ENCODE results near the gene GPRIN2. TPM values are rescaled to one million over a fixed set of nuclear protein-coding genes. Genes with fewer than 3 reads are reported as not detected.

The GPRIN2 gene
- total RNA-seq, 1 experiment from 2014 or later = 12.8 TPM

DNA sequence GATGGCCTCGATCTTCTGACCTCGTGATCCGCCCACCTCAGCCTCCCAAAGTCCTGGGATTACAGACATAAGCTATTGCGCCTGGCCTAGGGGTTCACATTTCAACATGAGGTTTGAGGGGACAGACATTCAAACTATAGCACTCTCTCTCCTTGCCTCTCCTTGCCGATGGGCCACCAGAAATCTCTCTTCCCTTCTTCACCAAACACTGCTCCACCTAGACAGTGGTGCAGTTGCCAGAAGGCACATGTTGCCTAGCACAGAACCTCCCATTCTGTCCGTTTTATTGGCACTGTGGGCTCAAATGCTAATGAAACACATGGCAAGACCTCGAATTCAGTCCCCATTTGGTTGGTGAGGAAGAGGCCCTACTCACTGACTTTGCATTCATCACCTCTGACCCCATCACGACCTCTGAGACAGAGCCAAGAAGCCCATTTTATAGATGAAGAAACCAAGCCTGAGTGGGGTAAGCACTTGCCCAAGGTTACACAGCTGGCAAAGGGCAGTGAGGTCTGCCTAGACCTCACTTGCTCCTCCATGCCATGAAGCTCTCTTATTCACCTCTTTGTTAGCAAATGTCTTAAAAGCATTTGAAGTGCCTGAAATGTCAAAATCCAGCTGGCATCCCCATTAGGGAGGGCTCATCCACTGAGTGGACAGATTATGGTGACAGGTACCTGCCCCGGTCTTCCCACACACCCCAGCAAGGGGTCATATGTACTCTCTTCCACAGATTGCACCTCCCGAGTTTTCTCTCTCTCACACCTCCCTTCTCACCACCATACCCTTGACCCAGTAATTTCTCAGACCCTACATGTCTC is 34.0 kb downstream of the GPRIN2 start:
- TF ChIP-seq, protein P1, sequence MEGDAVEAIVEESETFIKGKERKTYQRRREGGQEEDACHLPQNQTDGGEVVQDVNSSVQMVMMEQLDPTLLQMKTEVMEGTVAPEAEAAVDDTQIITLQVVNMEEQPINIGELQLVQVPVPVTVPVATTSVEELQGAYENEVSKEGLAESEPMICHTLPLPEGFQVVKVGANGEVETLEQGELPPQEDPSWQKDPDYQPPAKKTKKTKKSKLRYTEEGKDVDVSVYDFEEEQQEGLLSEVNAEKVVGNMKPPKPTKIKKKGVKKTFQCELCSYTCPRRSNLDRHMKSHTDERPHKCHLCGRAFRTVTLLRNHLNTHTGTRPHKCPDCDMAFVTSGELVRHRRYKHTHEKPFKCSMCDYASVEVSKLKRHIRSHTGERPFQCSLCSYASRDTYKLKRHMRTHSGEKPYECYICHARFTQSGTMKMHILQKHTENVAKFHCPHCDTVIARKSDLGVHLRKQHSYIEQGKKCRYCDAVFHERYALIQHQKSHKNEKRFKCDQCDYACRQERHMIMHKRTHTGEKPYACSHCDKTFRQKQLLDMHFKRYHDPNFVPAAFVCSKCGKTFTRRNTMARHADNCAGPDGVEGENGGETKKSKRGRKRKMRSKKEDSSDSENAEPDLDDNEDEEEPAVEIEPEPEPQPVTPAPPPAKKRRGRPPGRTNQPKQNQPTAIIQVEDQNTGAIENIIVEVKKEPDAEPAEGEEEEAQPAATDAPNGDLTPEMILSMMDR (IDR thresholded peaks at IDR 0.05; ENCODE audit: unreplicated experiment) = no peak
- intact Hi-C loops (cut with micrococcal nuclease; ENCODE audit: unreplicated experiment) = no loop called here
- Mint-ChIP-seq H3K36me3 (ENCODE audit: insufficient read depth, unreplicated experiment) (no peaks in the 10 kb centered on the region), H3K27ac (ENCODE audit: unreplicated experiment) (no peak overlapping the region), H3K9me3 (ENCODE audit: low read depth, unreplicated experiment) (no peaks in the 10 kb centered on the region), H3K4me3 (ENCODE audit: low read depth, unreplicated experiment) (no peak overlapping the region), H3K27me3 (ENCODE audit: unreplicated experiment) (no peaks in the 10 kb centered on the region), H3K4me1 (ENCODE audit: low read depth, unreplicated experiment) (no peaks in the 10 kb centered on the region)
- CTCF ChIA-PET = no interaction called here
- no peak for DNase-seq
- BruUV-seq (replicated peaks) = no TSS peak

DNA sequence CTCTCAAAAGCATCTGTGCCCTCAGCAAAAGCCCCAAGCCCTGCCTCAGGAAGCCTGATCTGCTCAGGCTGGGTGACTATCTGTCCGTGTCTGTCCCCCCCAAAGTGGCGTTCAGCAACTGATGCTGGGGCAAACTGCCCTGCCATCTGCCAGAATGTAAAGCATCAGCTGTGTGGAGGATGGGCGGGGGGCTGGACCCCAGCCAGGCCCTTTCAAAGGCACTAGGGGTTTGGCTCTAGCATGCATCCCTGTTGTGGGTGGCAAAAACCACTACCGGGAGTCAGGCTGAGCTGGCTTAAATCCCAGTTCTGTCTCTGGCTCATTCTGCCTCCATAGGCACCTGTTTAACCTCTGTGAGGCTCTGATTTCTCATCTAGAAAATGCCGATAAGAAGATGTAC is 35.5 kb downstream of the GPRIN2 start:
- DNase-seq = peak; percentile 11
- TF ChIP-seq, protein P1 (IDR thresholded peaks at IDR 0.05; ENCODE audit: unreplicated experiment) = no peak
- no peak overlapping the region for H3K27ac Mint-ChIP-seq (ENCODE audit: unreplicated experiment)
- H3K36me3 Mint-ChIP-seq (ENCODE audit: insufficient read depth, unreplicated experiment) = no peaks in the 10 kb centered on the region
- intact Hi-C loops (cut with micrococcal nuclease; ENCODE audit: unreplicated experiment) = no loop called here
- H3K4me3 Mint-ChIP-seq (ENCODE audit: low read depth, unreplicated experiment) = no peak overlapping the region
- peaks cover 8% of the 10 kb centered on the region for H3K4me1 Mint-ChIP-seq (ENCODE audit: low read depth, unreplicated experiment)
- CTCF ChIA-PET = interaction anchor here (0.5 kb wide), 1 partner anchor 198 kb away, joined by 4 read pairs; no protein-coding TSS in a partner anchor
- H3K27me3 Mint-ChIP-seq (ENCODE audit: unreplicated experiment) = no peaks in the 10 kb centered on the region
- no TSS peak for BruUV-seq (replicated peaks)
- no peaks in the 10 kb centered on the region for H3K9me3 Mint-ChIP-seq (ENCODE audit: low read depth, unreplicated experiment)

DNA sequence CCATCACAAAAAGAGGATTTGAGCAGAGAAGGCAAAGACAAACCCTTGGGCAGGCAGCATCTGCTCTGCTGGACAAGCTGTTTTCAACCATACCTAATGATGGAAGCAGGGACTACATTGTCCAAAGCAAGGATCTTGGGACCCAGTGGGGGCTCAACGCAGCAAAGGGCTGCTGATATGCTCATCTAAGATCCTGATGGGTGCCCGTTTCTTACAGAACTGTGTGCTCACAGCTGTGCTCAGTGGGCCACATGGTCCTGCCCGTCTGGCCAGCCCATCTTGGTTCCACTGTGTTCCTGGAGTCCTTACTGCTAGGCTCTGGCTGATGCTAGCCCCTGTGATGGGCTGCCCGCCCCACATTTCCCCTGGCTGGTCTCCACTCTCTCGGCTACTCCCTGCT is 36.1 kb downstream of the GPRIN2 start:
- TF ChIP-seq, protein P1 (IDR thresholded peaks at IDR 0.05; ENCODE audit: unreplicated experiment) = no peak
- H3K9me3 Mint-ChIP-seq (ENCODE audit: low read depth, unreplicated experiment) = no peaks in the 10 kb centered on the region
- DNase-seq = peak; percentile 4
- intact Hi-C loops (cut with micrococcal nuclease; ENCODE audit: unreplicated experiment) = no loop called here
- no peak overlapping the region for H3K4me3 Mint-ChIP-seq (ENCODE audit: low read depth, unreplicated experiment)
- H3K27me3 Mint-ChIP-seq (ENCODE audit: unreplicated experiment) = no peaks in the 10 kb centered on the region
- peaks cover 8% of the 10 kb centered on the region for H3K4me1 Mint-ChIP-seq (ENCODE audit: low read depth, unreplicated experiment)
- H3K36me3 Mint-ChIP-seq (ENCODE audit: insufficient read depth, unreplicated experiment) = no peaks in the 10 kb centered on the region
- BruUV-seq (replicated peaks) = no TSS peak
- CTCF ChIA-PET = no interaction called here
- H3K27ac Mint-ChIP-seq (ENCODE audit: unreplicated experiment) = no peak overlapping the region

DNA sequence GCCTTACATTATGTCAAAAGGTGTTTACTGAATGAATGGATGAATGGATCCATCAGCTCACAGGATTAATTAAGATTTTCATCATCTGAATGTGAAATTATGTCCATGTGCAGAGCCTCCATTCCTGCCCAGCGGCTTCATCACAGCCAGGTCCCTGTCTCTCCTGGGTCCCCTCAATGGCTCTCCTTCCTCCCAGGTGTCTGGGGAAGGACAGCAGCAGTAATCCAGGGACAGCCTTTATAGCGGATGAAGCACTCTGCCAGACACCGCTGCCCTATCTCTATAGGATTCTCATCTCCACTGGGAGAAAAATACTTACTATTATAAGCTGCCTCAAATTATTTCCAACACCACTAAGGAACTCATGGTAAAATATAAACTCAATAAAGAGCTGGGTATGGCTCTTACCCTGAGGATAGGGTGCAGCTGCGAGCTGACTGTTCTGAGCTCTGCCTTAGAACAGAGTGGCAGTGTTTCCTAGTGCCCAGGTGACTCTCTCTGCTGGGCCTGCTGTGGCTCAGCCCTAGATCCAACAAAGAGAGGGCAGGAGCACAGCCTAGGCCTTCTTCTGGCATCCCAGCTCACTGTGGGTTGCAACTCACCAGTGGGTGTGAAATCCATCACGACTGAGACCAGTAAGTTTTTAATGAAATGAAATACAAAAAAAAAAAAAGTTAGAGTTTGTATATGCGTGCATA is 38.3 kb downstream of the GPRIN2 start:
- no TSS peak for BruUV-seq (replicated peaks)
- intact Hi-C loops (cut with micrococcal nuclease; ENCODE audit: unreplicated experiment) = no loop called here
- H3K9me3 Mint-ChIP-seq (ENCODE audit: low read depth, unreplicated experiment) = no peaks in the 10 kb centered on the region
- CTCF ChIA-PET = interaction anchor here (0.7 to 2.7 kb wide), 2 partner anchors 8 to 21 kb away, joined by 4 to 12 read pairs; no protein-coding TSS in a partner anchor
- peaks cover 8% of the 10 kb centered on the region for H3K4me1 Mint-ChIP-seq (ENCODE audit: low read depth, unreplicated experiment)
- TF ChIP-seq, protein P1 (IDR thresholded peaks at IDR 0.05; ENCODE audit: unreplicated experiment) = no peak
- no peaks in the 10 kb centered on the region for H3K36me3 Mint-ChIP-seq (ENCODE audit: insufficient read depth, unreplicated experiment)
- H3K4me3 Mint-ChIP-seq (ENCODE audit: low read depth, unreplicated experiment) = no peak overlapping the region
- DNase-seq = no peak
- H3K27ac Mint-ChIP-seq (ENCODE audit: unreplicated experiment) = no peak overlapping the region
- no peaks in the 10 kb centered on the region for H3K27me3 Mint-ChIP-seq (ENCODE audit: unreplicated experiment)

Data from Calu3 (cell line).